ENCODE data around the gene FAM81A. TPM values are rescaled to one million over a fixed set of nuclear protein-coding genes. Genes with fewer than 3 reads are reported as not detected.

The FAM81A gene
- total and polyA plus RNA-seq, 4 donors = under 0.01 to 0.13 (median 0.07) TPM

DNA sequence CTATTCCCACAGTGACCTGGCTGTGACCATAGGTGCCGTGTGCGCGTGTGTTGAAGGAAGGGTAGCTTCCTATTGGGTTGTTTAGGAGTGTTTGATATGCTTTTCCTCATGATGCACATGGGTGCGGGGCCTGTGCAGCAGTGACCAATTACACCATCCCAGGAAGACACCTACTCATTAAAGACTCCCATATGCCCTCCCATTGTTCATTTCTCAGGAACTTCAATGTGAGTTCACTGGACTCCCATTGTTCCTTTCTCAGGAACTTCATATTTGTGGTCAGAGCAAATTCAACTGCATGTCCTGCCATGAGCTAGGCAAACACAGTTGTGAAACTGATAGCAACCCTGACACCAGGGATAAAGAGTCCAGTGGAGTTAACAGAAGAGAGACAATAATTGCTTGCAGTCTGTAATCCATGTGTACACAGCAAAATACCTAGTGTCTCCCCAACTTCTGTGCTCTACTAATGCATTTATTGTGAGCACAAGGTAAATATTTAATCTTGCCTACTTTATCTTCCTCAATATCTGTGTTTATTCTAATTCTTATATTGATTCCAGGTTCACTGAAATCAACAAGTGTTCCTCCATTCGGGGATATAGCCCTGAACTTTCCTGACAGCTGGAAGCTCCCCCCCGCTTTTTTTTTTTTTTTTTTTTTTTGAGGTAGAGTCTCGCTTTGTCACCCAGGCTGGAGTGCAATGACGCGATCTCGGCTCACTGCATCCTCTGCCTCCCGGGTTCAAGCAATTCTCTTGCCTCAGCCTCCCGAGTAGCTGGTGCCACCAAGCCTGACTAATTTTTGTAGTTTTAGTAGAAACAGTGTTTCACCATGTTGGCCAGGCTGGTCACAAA, 116.1 kb downstream of the FAM81A start:
- no peaks in the 10 kb centered on the region for H3K27me3 ChIP-seq (ENCODE audit: control insufficient read depth in 4 of 4, insufficient read depth in 4 of 4, low read length in 3 of 4)
- no peaks in the 10 kb centered on the region for H3K36me3 ChIP-seq (ENCODE audit: control insufficient read depth in 4 of 4, insufficient read depth in 3 of 4, low read depth in 1 of 4, low read length in 3 of 4)
- no peak overlapping the region for H3K27ac ChIP-seq (ENCODE audit: low read depth in 1 of 2, low read length in 2 of 2)
- 71% methylated on average over 12 of the region's 12 CpGs for WGBS
- DNase-seq (ENCODE audit: low spot score) = no peak
- no peak overlapping the region for H3K9ac ChIP-seq (ENCODE audit: low read depth in 1 of 2, low read length in 2 of 2)
- TF ChIP-seq JUND (IDR thresholded peaks at IDR 0.05) = no peak
- TF ChIP-seq HNF4A (conservative IDR thresholded peaks at IDR 0.05) = peak; percentile 74 to 86
- TF ChIP-seq MAX (IDR thresholded peaks at IDR 0.05) = no peak
- TF ChIP-seq, protein P1, sequence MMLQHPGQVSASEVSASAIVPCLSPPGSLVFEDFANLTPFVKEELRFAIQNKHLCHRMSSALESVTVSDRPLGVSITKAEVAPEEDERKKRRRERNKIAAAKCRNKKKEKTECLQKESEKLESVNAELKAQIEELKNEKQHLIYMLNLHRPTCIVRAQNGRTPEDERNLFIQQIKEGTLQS (IDR thresholded peaks at IDR 0.05) = no peak
- TF ChIP-seq, protein P2, sequence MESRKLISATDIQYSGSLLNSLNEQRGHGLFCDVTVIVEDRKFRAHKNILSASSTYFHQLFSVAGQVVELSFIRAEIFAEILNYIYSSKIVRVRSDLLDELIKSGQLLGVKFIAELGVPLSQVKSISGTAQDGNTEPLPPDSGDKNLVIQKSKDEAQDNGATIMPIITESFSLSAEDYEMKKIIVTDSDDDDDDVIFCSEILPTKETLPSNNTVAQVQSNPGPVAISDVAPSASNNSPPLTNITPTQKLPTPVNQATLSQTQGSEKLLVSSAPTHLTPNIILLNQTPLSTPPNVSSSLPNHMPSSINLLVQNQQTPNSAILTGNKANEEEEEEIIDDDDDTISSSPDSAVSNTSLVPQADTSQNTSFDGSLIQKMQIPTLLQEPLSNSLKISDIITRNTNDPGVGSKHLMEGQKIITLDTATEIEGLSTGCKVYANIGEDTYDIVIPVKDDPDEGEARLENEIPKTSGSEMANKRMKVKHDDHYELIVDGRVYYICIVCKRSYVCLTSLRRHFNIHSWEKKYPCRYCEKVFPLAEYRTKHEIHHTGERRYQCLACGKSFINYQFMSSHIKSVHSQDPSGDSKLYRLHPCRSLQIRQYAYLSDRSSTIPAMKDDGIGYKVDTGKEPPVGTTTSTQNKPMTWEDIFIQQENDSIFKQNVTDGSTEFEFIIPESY (IDR thresholded peaks at IDR 0.05) = no peak
- peak in 1 of 2 donors; percentile 32 for TF ChIP-seq RXRA (IDR thresholded peaks at IDR 0.05)
- TF ChIP-seq HNF4G (IDR thresholded peaks at IDR 0.05) = peak; percentile 55
- TF ChIP-seq YY1 (IDR thresholded peaks at IDR 0.05) = no peak
- no peak for TF ChIP-seq EGR1 (IDR thresholded peaks at IDR 0.05; ENCODE audit: low read depth in 2 of 2)
- no peak for TF ChIP-seq TAF1 (conservative IDR thresholded peaks at IDR 0.05)
- peak; percentile 73 for TF ChIP-seq FOXA2 (IDR thresholded peaks at IDR 0.05)
- no peak for TF ChIP-seq NR2F2 (IDR thresholded peaks at IDR 0.05)
- no peak for TF ChIP-seq REST (IDR thresholded peaks at IDR 0.05)
- peak; percentile 76 for TF ChIP-seq SP1 (IDR thresholded peaks at IDR 0.05)
- no peak for TF ChIP-seq GABPA (IDR thresholded peaks at IDR 0.05 in 1 of 2, conservative IDR thresholded peaks at IDR 0.05 in 1 of 2)
- TF ChIP-seq FOXA1 (IDR thresholded peaks at IDR 0.05) = peak; percentile 39
- TF ChIP-seq RAD21 (IDR thresholded peaks at IDR 0.05) = no peak
- no peak for TF ChIP-seq CTCF (IDR thresholded peaks at IDR 0.05; ENCODE audit: low read depth, low read length, missing input control)
- peaks cover 0 to 7% (median 1%) of the 10 kb centered on the region in 4 donors for H3K4me1 ChIP-seq (ENCODE audit: control insufficient read depth in 4 of 4, insufficient read depth in 4 of 4, low read length in 3 of 4)
- H3K4me3 ChIP-seq (ENCODE audit: low read depth in 1 of 3, low read length in 3 of 3) = no peak overlapping the region
- no peaks in the 10 kb centered on the region for H3K9me3 ChIP-seq (ENCODE audit: control insufficient read depth in 4 of 4, low read length in 3 of 4)

All from liver (tissue), 9 donors.